ENCODE measurements around the gene HERPUD1.
"Not testable (repeated sequence)": the region's sequence is repeated elsewhere in the genome, so short reads cannot be mapped to it uniquely, and the experiment has no call there.

HERPUD1 gene

DNA sequence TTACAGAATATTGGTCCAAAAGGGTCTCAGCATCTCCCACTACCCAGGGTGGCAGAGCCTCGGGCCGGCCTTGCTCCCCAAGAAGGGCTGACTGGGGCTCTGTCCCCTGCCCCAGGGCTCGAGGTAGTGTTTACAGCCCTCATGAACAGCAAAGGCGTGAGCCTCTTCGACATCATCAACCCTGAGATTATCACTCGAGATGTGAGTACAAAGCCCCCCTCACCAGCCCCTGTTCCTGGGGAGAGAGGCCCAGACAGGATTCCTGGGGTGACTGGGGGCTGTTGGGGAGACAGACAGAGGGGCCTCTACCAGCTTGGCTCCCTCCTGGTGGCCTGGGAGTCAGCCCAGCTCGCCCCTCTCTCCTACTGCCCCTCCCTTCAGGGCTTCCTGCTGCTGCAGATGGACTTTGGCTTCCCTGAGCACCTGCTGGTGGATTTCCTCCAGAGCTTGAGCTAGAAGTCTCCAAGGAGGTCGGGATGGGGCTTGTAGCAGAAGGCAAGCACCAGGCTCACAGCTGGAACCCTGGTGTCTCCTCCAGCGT is 51.3 kb downstream of the HERPUD1 start:
- DNase-seq = no peak

DNA sequence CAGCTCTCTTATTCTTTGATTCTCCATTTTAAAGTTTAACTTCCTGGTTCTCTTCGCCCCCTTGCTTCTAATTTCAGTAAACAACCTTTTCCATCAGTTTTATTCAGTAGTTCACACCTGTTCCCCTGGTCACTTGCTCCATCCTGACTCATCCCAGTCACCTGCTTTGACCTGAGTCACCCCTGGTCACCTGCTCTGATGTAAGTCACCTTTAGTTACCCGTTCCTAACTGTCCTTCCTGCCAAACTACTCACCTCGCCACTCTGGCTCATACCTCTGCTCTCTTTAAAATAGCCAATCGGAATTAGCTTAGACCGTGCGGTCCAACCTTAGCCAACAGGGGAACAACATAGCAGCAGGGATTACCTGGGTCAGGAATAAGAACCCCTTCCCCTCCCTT is 52.7 kb downstream of the HERPUD1 start:
- DNase-seq = no peak

DNA sequence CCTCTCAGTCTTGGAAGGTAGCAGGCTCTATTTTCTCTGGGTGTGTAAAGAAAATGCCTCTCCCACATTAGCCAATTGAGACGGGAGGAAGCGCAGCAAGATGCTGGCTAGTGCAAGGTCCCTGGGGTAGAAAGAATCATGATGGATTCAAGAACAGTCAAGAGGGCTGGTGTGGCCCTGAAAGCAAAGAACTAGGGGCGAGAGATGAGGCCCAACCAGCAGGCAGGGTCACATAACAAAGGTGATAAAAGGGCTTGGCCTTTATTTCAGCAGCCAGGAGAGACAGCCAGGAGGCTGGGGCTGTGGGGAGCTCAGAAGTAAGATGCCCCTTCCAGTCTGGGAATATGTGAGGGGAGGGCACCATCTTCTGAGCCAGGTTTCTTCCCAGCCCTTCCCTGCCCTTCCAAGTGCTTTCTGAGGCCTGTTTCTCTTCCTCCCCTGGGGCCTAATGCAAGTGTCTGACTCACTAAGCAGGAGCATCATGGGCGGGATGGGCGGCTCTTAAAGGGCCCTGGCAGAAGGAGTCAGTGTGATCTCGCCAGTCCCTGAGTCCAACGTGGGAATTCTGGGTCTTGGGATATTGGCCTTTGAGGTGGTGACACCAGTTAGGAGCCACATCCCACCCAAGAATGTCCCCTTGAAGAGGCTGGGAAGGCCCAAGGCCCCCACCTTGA is 53.5 kb downstream of the HERPUD1 start:
- DNase-seq = peak; percentile 89

DNA sequence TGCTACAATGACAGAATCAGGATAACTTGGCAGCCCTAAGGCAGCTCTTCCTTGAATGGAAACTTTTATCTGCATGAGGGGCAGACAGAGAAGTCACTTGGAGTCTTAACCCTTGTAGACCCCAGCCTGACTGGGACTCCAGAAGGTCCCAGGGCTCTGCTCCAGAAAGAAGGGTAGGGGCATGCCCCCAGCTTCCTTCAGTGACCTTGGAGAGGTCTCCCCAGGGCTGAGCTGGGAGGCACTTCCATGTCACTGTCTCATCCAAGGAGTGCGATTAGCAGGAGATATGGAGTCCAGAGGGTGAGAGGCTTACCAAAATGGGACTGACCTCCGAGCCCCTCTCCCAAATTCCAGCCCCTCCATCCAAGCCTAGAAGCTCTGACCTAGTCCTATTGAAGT is 54.0 kb downstream of the HERPUD1 start:
- no peak for DNase-seq

DNA sequence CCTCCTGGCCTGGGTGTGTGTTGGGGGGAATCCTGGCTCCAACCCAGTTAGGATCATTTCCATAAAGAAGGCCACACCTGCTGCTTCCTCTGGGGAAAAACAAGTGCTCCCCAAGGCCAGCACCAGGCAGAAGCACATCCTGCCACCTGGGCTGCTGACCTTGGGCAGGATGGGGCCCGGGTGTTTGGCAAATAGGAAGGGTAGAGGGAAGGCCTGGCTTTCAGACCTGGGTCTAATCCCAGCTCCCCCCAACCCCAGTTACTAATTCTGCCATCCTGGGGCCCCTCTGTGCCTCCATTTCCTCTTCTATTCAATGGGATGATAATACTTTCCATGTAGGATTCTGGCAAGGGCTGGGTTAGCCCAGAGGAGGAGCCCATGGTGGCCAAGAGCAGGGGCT is 54.4 kb downstream of the HERPUD1 start:
- DNase-seq = no peak

DNA sequence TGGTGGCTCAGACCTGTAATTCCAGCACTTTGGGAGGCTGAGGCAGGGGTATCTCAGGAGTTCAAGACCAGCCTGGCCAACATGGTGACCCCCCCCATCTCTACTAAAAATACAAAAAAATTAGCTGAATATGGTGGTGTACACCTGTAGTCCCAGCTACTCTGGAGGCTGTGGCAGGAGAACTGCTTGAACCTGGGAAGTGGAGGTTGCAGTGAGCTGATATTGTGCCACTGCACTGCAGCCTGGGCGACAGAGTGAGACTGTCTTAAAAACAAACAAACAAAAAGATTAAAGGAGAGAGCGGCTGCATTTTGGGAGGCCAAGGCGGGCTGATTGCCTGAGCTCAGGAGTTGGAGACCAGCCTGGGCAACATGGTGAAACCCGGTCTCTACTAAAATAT is 55.0 kb downstream of the HERPUD1 start:
- not testable (repeated sequence) for DNase-seq

DNA sequence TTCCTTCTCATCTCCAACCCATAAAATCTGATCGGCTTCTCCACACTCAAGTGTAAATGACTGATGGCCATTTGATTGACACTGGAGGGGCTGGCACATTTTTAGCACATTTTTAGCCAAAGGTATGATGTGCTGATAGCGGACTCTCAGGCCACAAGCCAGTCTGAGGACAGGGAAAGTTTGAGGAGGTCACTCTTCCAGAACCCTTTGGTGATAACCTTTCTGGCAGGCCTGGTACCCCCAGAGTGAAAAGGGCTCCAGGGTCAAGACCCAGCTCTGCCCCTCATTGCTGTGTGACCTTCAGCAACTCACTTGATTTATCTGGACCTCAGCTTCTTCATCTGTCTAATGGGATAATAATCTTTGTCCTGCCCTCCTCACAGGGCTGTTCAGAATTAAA is 55.8 kb downstream of the HERPUD1 start:
- no peak for DNase-seq

DNA sequence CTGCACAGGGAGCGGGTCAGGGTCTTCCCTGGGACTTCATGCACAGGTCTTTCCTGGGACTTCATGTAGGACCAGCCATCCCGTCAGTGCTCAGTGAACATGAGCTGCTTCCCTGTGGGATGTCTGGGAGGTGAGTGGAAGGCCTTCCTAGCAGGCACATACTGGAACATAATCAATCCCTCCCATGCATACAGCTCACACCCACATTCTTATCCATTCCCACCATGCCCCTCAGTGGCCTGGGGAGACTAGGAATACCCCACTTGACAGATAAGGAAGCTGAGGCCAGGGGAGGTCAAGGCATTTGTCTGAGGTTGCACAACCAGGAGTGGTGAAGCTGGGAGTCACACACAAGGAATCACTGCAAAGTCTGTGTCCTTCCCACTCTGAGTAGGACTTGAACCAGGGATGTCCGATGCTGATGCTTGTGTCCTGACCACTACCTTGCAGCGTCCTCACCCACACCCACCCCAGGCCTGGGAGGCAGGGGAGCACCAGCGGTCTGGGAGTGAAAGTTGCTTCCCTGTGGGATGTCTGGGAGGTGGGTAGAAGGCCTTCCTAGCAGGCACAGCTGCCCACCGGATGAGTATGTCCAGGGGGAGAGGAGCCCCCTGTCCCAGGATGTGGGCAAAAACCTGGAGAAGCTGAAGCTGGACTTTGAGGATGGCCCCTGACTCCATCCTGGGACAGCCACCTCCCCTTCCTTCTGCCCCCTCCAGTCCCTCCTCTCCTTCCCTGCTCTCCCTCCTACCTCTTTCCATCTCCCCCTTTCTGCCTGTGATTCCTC is 56.4 kb downstream of the HERPUD1 start:
- no peak for DNase-seq

DNA sequence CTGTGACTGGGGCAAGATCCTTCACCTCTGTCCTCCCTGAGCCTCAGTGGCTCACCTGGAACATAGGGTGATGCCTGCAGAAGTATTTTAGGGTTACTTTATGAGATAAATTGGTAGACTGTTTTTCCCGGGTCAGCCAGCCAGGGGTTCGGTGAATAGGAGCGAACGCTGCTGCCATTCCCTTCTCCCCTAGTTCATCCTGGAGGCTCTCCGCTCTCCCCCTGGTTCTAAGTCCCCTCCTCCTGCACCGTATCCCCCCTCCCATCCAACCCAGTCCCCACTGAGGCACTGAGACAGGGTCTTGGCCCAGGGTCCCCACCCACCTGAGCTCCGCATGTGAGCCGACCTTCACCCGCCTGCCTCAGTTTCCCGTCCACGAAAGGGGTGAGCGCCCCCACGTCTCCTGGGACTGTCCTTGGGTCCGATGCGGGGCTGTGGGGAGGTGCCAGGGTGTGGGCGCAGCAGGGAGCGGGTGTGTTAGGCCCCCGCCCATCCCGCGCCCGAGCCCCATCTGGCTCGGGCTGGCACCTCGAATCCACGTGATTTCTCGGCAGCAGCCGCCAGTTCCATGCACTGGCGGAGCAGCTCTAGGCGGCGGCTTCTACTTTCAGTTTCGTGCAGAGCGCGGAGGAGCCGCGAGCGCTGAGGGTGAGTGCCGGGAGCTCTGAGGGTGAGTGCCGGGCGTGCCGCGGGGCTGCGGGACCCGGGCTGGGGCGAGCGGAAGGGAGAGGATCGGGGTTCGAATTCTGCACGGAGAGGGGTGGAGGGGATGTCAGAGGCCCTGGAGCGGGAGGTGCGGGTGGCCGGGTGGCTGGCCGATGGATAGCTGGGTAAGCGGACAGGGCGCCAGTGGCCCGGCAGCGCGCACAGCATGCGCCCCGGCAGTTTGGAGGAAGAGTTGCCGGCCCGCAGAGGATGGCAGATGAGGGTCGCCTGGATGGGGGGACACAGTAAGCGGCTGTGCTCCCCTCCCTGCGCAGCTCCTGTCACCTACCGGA is 57.3 kb downstream of the HERPUD1 start, which contains the start of gene NLRC5:
NLRC5 (plus strand) TSS at position 610 of the 998 bp plus-strand sequence. CDS start 31,156 bp downstream, outside the sequence.
- peak; percentile 82 for DNase-seq

DNA sequence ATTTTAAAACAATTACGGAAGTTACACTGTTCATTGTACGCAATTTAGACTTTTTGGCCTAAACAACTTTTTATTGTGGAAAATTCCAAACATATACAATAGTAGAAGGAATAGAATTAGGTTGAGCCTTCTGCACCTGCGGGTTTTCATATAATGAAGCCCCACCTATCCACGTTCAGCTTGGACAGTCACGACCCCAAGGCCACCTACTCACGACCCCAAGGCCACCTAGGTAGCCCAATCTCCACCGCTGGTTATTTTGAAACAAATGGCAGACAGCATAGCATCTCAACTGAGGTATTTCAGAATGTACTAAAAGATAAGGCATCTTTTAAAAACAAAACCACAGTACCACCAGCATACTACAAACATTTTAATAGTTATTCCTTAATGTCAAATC is 58.0 kb downstream of the HERPUD1 start:
- no peak for DNase-seq

DNA sequence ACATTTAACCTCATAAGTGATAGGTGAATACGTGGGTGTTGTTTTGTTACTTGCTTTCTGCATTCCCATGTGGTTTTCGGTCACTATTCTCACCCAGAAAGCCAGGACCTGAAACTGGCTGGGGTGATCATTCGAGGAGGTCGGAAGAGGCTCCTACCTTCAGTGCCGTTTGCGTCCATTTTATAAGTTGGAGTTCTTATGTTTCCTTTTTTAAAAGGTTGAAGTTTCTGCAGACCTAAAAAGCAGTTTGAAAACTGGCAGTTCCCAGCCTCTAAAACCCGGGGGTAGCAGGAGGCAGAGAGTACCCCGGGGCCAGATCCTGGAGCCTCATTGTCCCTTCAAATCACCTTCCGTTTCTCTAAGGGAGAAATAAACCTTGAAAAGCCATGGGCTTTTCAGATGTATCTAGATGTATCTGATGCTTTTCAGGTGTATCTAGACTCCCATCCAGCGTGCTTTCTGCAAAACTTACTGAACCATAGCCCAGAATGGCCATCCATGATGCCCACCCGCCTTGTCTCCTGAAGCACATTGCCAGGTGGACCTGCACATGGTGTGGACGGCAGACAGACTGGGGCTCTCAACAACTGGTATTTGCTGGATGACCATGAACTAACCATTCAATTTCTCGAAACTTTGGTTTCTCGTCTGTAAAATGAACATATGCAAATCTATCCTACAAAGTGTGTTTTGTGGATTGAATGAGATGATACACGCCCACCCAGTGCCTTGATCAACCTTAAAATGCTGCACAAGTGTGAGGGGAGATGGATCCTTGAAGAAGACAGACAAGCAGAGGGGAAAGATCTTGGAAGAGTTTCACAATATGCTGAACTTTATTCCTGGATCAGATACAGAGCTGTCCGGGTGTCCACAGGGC is 58.7 kb downstream of the HERPUD1 start:
- DNase-seq = no peak

DNA sequence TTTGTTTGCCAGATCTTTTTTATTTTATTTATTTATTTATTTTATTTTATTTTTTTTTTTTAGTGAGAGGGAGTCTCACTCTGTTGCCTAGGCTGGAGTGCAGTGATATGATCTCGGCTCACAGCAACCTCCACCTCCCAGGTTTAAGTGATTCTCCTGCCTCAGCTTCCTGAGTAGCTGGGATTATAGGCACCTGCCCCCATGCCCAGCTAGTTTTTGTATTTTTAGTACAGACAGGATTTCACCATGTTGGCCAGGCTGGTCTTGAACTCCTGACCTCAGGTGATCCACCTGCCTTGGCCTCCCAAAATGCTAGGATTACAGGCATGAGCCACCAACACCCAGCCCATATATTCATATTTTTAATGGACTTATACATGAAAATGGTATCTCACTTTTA is 60.5 kb downstream of the HERPUD1 start:
- DNase-seq = not testable (repeated sequence)

DNA sequence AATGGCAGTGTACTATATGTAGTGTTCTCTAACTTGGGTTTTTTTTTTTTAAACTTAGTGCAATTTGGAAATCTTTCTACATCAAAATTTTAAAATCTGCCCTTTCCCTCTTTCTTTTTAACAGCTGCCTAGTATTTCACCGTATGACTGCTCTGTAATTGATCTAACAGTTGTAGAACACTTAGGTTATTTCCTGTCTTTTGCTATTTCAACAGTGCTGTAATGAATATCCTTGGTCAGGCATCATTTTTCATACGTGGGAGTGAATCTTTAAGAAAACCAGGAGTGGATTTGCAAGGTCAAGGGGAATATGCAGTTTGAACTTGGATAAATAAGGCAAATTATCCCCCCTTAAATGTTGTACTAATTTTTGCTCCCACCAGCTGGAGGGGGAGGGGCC is 61.3 kb downstream of the HERPUD1 start:
- no peak for DNase-seq

DNA sequence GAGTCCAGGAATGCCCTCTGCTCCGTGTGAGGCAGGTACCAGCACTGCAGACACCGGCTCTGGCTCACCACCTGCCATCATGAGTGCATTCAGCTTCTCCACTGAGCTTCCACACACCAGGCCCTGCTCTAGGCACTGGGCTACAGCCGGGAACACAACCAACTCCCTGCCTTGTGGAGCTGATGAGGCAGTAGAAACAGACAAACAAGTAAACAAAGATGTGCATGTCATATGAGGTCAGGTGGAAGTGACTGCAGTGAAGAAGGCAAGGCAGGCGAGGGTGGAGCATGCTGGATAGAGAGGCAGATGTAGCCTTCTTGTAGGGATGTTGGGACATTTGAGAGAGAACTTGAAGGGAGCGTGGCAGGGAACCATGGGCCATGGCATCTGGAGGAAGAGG is 62.4 kb downstream of the HERPUD1 start:
- DNase-seq = no peak

Measured in fibroblast of skin of right quadriceps (primary cell).